K562 (cell line): ENCODE measurements around the gene UGT2A3. TPM values are rescaled to one million over a fixed set of nuclear protein-coding genes. Genes with fewer than 3 reads are reported as not detected.

Experiments used
- ATAC-seq: fragments of 200-7000 bp; cut with Tn5 transposase; 3 replicates; pipeline ENCODE4 v1.9.1; 2020; ENCODE audit warnings: moderate library complexity
- BruUV-seq: library from RNA; stranded (reverse); fragments of 400-500 nt; replicated peaks from 2 replicates; lab custom pipeline; 2021; lab: Mats Ljungman, UMichigan
- CTCF ChIA-PET: fragments of 300-600 bp; formaldehyde crosslinking; extraction: SDS; loops from one replicate; lab custom pipeline; 2021; ENCODE audit warnings: low intra/inter-chr PET ratio; lab: Yijun Ruan, JAX
- POLR2A ChIA-PET: fragments of 300-600, 350-650 bp; sonication (Branson Sonifier 250); formaldehyde crosslinking; extraction: SDS; loops from one replicate; lab custom pipeline; 2021; ENCODE audit warnings: antibody characterized with exemption, inconsistent platforms; lab: Yijun Ruan, JAX
- DNase-seq, 4 experiments: peaks; one replicate each; pipeline versions ENCODE4 v3.0.0 to v3.0.0-alpha.2; 2011 to 2018; ENCODE audit warnings: low spot score in 3 of 4, mixed read lengths in 3 of 4; ENCODE audit errors: extremely low read depth in 1 of 4
- FAIRE-seq: peaks from 2 replicates; lab custom pipeline; 2011; peaks lifted over from hg19 to GRCh38; lab: Jason Lieb, UNC
- H2AFZ ChIP-seq: 2 replicates; pipeline ENCODE4 v1.6.0; 2011; ENCODE audit warnings: low read depth, low read length, control low read depth, inconsistent platforms
- H3K27ac ChIP-seq: fragments of 200-600 bp; 3 replicates; pipeline ENCODE4 v1.8.0; 2011; ENCODE audit warnings: low read depth, mild to moderate bottlenecking, control low read depth, inconsistent platforms, low read length, moderate library complexity, mixed read lengths; ENCODE audit errors: extremely low read depth
- H3K27me3 ChIP-seq, 2 experiments: fragments of 300-600 bp in 1 of 2; 2 replicates in 1 of 2; 3 replicates in 1 of 2; pipeline versions ENCODE4 v1.6.0 to v1.8.0; 2011; ENCODE audit warnings: inconsistent platforms in 2 of 2, low read length in 2 of 2, mild to moderate bottlenecking in 1 of 2, mixed read lengths in 1 of 2, moderate library complexity in 1 of 2; ENCODE audit not compliant: control insufficient read depth in 2 of 2, insufficient read depth in 2 of 2
- H3K36me3 ChIP-seq: fragments of 300-600 bp; 3 replicates; pipeline ENCODE4 v1.8.0; 2011; ENCODE audit warnings: mild to moderate bottlenecking, low read length, inconsistent platforms; ENCODE audit not compliant: control insufficient read depth, insufficient read depth
- H3K4me1 ChIP-seq, 2 experiments: fragments of 200-600 bp in 1 of 2; replicated peaks in 1 of 2; 2 replicates in 1 of 2; 3 replicates in 1 of 2; pipeline versions ENCODE4 v1.5.1 to v1.8.0; 2011; ENCODE audit warnings: inconsistent platforms in 2 of 2, low read length in 2 of 2, mild to moderate bottlenecking in 1 of 2, mixed read lengths in 1 of 2, moderate library complexity in 1 of 2; ENCODE audit not compliant: control insufficient read depth in 2 of 2, insufficient read depth in 2 of 2
- H3K4me2 ChIP-seq: 2 replicates; pipeline ENCODE4 v1.6.1; 2011; ENCODE audit warnings: low read length, control low read depth, inconsistent platforms, mixed read lengths; ENCODE audit not compliant: insufficient read depth
- H3K4me3 ChIP-seq: fragments of 200-600 bp; sonication (generic), shearing (Covaris generic); 2 replicates; pipeline ENCODE4 v1.5.1; 2016; ENCODE audit warnings: control low read depth, inconsistent platforms
- H3K79me2 ChIP-seq: fragments of 200-600 bp; 3 replicates; pipeline ENCODE4 v1.8.0; 2011; ENCODE audit warnings: low read length, inconsistent platforms; ENCODE audit not compliant: control insufficient read depth, insufficient read depth
- H3K9ac ChIP-seq, 2 experiments: 2 replicates each; pipeline versions ENCODE4 v1.6.0 to v1.6.1; 2011; ENCODE audit warnings: low read depth in 2 of 2, low read length in 2 of 2, control low read depth in 1 of 2, inconsistent platforms in 1 of 2, mild to moderate bottlenecking in 1 of 2, mixed read lengths in 1 of 2; ENCODE audit not compliant: insufficient read depth in 1 of 2
- H3K9me1 ChIP-seq: one replicate; pipeline ENCODE4 v1.6.0; 2011; ENCODE audit warnings: inconsistent platforms, mild to moderate bottlenecking, low read length, moderate library complexity; ENCODE audit not compliant: control insufficient read depth, insufficient read depth
- H3K9me3 ChIP-seq: replicated peaks from 2 replicates; pipeline ENCODE4 v1.5.1; 2011; ENCODE audit warnings: low read depth, low read length, inconsistent platforms; ENCODE audit not compliant: control insufficient read depth, insufficient read depth
- H4K20me1 ChIP-seq: replicated peaks from 2 replicates; pipeline ENCODE4 v1.6.1; 2011; ENCODE audit warnings: low read length, inconsistent platforms, mixed read lengths; ENCODE audit not compliant: control insufficient read depth, insufficient read depth
- CTBP1 ChIP-seq: fragments of 450-650 bp; IDR thresholded peaks from 2 replicates; pipeline ENCODE4 v1.6.1; 2016; ENCODE audit warnings: borderline replicate concordance
- DPF2 ChIP-seq: fragments of 450-650 bp; IDR thresholded peaks from 2 replicates; pipeline ENCODE4 v1.6.1; 2016
- ESRRB ChIP-seq: fragments of 250-450 bp; sonication (Bioruptor Pico); IDR thresholded peaks from 2 replicates; pipeline ENCODE4 v1.5.0; 2020; ENCODE audit warnings: mild to moderate bottlenecking, moderate library complexity, borderline replicate concordance
- SRSF1 ChIP-seq: fragments of 200-400 bp; formaldehyde crosslinking; IDR thresholded peaks from 2 replicates; pipeline ENCODE4 v1.6.1; 2017; ENCODE audit warnings: mild to moderate bottlenecking, low read depth, low read length, moderate library complexity
- WGBS: fragments of 100-300 bp; shearing (Covaris generic); methylation state at CpG from one replicate; pipeline ENCODE4 v1.1.6; 2016; ENCODE audit warnings: low coverage, mixed read lengths; ENCODE audit not compliant: insufficient coverage; ENCODE audit errors: missing lambda C conversion rate; 5-methylcytosine and 5-hydroxymethylcytosine counted together
- in situ Hi-C: fragments of 300-500 bp; cut with MboI; formaldehyde crosslinking; loops from 4 replicates; pipeline ENCODE4 v1.15.0; 2018; ENCODE audit warnings: inconsistent platforms, mixed read lengths
- intact Hi-C: fragments of 100-400 bp; cut with micrococcal nuclease; formaldehyde crosslinking; loops from 2 replicates; pipeline ENCODE4 v1.14.2; 2022
- polyA plus RNA-seq, 8 experiments: library from polyadenylated mRNA; depleted of rRNA in 4 of 8; stranded (reverse) in 5 of 8; unstranded in 3 of 8; fragments of >200 nt; fragmentation: Nextera tagmentation in 2 of 8; fragmentation: Illumina TruSeq in 1 of 8; extraction: Ambion mirVana in 2 of 8; extraction: Trizol in 1 of 8; gene quantifications; 2 replicates each; pipeline versions ENCODE4 v1.2.1 to v1.2.3, GENCODE V29; 2011 to 2014; ENCODE audit warnings: inconsistent platforms in 1 of 8, missing spikeins in 1 of 8
- total RNA-seq, 7 experiments: library from RNA; depleted of rRNA in 6 of 7; stranded (reverse); fragments of >200 nt in 6 of 7; fragmentation: Illumina TruSeq in 2 of 7; extraction: Trizol in 2 of 7; gene quantifications; 2 replicates each; pipeline versions ENCODE4 v1.2.1 to v1.2.3, GENCODE V29; 2011 to 2021; ENCODE audit warnings: low replicate concordance in 1 of 7
- TF ChIP-seq, protein P1 (sequence below), 2 experiments: fragments of 450-650 bp; IDR thresholded peaks; 2 replicates each; pipeline ENCODE4 v1.6.1; 2016; ENCODE audit warnings: mild to moderate bottlenecking in 2 of 2, borderline replicate concordance in 1 of 2, low read depth in 1 of 2, moderate library complexity in 1 of 2
- TF ChIP-seq, protein P2 (sequence below): fragments of 250-450 bp; sonication (Bioruptor Pico); IDR thresholded peaks from 2 replicates; pipeline ENCODE4 v1.8.0; 2021; ENCODE audit warnings: moderate library complexity, mild to moderate bottlenecking, inconsistent platforms
- TF ChIP-seq, protein P3 (sequence below), 2 experiments: IDR thresholded peaks; 2 replicates each; pipeline ENCODE4 v1.6.1; 2011; ENCODE audit warnings: borderline replicate concordance in 1 of 2, control low read depth in 1 of 2, low read depth in 1 of 2, low read length in 1 of 2, mild to moderate bottlenecking in 1 of 2, mixed read lengths in 1 of 2, moderate library complexity in 1 of 2; ENCODE audit not compliant: insufficient read depth in 1 of 2, insufficient read length in 1 of 2, poor library complexity in 1 of 2, severe bottlenecking in 1 of 2; ENCODE audit errors: extremely low read depth in 1 of 2

Gene UGT2A3
- total and polyA plus RNA-seq, 9 of the 15 experiments (the other 6 are each of a cell fraction or from before 2014, with no cell fraction given) = not detected

DNA sequence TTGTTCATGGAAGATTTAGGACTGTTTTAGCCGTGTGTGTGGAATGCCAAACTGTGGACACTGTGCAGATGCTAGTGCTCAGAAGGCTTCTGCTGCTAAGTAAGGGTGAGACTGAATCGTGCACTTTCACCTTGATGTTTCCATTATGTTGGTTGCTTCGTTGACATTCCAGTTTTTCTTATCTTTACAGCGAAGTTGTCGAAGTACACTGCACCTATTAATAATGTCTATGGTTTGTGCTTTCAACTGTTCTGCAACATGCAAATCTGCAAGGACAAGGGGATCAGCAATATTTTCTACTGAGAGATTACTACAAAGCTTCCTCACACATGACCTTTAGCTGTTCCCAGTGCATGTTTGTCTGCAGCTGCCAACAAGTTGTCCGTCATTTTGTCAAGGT, 67.7 kb downstream of the UGT2A3 start:
- Histone ChIP-seq H3K27me3 (no peaks in the 10 kb centered on the region), H3K9me3 (0 out of 2 replicates have a peak, but pooled peaks cover 3% of the 10 kb centered on the region), H2AFZ (no peak overlapping the region), H4K20me1 (no peaks in the 10 kb centered on the region), H3K9me1 (no peaks in the 10 kb centered on the region), H3K4me2 (no peak overlapping the region), H3K4me1 (no peaks in the 10 kb centered on the region), H3K27ac (no peak overlapping the region), H3K4me3 (no peak overlapping the region), H3K9ac (no peak overlapping the region), H3K79me2 (no peaks in the 10 kb centered on the region), H3K36me3 (no peaks in the 10 kb centered on the region)
- DNase-seq (no peak), FAIRE-seq (no peak), ATAC-seq (no peak)
- ChIA-PET CTCF (no interaction called here), POLR2A (no interaction called here)
- in situ Hi-C loops = no loop called here
- no TSS peak for BruUV-seq
- intact Hi-C loops = loop anchor here (2.0 kb wide), 1 partner anchor 243 kb away; no protein-coding TSS in a partner anchor
- 0% methylated on average over 6 of the region's 6 CpGs for WGBS
- TF ChIP-seq ESRRB (CRISPR knock-in tag) (no peak), DPF2 (no peak), SRSF1 (no peak), CTBP1 (no peak)
- TF ChIP-seq, protein P1, sequence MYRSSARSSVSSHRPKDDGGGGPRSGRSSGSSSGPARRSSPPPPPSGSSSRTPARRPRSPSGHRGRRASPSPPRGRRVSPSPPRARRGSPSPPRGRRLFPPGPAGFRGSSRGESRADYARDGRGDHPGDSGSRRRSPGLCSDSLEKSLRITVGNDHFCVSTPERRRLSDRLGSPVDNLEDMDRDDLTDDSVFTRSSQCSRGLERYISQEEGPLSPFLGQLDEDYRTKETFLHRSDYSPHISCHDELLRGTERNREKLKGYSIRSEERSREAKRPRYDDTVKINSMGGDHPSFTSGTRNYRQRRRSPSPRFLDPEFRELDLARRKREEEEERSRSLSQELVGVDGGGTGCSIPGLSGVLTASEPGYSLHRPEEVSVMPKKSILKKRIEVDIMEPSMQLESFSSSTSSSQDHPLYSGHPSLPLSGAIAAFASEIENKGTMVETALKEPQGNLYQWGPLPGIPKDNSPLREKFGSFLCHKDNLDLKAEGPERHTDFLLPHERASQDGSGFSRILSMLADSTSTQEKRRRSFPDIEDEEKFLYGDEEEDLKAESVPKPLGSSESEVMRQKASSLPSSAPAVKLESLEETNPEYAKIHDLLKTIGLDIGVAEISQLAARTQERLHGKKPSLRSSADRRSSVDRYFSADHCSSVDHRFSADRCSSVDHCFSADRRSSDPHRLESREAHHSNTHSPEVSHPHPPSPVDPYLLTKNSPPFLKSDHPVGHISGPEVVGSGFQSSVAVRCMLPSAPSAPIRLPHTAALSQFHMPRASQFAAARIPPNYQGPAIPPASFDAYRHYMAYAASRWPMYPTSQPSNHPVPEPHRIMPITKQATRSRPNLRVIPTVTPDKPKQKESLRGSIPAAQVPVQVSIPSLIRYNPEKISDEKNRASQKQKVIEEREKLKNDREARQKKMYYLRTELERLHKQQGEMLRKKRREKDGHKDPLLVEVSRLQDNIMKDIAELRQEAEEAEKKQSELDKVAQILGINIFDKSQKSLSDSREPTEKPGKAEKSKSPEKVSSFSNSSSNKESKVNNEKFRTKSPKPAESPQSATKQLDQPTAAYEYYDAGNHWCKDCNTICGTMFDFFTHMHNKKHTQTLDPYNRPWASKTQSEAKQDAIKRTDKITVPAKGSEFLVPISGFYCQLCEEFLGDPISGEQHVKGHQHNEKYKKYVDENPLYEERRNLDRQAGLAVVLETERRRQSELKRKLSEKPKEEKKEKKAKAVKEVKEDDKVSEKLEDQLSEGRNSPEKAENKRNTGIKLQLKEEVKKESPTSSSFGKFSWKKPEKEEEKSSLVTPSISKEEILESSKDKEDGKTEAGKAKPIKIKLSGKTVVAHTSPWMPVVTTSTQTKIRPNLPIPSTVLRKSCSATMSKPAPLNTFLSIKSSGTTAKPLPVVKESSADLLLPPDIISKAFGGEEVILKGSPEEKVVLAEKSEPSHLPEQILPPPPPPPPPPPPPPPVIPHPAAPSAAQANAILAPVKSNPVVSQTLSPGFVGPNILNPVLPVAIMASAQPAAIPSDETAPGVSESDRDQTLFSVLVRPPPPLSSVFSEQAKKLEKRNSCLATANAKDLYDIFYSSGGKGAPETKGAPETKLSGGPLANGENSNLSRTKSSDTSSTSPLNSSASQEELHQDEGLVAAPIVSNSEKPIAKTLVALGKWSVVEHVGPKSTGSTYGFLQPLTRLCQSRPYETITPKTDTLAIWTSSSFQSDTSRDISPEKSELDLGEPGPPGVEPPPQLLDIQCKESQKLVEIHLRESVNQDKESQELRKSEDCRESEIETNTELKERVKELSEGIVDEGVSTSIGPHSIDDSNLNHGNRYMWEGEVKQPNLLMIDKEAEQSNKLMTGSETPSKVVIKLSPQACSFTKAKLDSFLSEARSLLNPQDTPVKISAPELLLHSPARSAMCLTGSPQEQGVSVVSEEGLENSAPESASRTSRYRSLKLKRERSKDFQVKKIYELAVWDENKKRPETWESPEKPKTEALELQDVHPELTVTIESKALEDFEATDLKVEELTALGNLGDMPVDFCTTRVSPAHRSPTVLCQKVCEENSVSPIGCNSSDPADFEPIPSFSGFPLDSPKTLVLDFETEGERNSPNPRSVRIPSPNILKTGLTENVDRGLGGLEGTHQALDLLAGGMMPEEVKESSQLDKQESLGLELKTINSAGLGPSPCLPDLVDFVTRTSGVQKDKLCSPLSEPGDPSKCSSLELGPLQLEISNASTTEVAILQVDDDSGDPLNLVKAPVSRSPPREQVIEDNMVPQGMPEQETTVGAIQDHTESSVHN (IDR thresholded peaks at IDR 0.05; ENCODE audit: borderline replicate concordance in 1 of 2, low read depth in 1 of 2) = no peak
- TF ChIP-seq, protein P2, sequence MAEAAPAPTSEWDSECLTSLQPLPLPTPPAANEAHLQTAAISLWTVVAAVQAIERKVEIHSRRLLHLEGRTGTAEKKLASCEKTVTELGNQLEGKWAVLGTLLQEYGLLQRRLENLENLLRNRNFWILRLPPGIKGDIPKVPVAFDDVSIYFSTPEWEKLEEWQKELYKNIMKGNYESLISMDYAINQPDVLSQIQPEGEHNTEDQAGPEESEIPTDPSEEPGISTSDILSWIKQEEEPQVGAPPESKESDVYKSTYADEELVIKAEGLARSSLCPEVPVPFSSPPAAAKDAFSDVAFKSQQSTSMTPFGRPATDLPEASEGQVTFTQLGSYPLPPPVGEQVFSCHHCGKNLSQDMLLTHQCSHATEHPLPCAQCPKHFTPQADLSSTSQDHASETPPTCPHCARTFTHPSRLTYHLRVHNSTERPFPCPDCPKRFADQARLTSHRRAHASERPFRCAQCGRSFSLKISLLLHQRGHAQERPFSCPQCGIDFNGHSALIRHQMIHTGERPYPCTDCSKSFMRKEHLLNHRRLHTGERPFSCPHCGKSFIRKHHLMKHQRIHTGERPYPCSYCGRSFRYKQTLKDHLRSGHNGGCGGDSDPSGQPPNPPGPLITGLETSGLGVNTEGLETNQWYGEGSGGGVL (CRISPR knock-in tag) = no peak
- TF ChIP-seq, protein P3, sequence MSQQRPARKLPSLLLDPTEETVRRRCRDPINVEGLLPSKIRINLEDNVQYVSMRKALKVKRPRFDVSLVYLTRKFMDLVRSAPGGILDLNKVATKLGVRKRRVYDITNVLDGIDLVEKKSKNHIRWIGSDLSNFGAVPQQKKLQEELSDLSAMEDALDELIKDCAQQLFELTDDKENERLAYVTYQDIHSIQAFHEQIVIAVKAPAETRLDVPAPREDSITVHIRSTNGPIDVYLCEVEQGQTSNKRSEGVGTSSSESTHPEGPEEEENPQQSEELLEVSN (IDR thresholded peaks at IDR 0.05; ENCODE audit: borderline replicate concordance in 1 of 2, extremely low read depth in 1 of 2, insufficient read depth in 1 of 2, insufficient read length in 1 of 2, low read depth in 1 of 2, low read length in 1 of 2, poor library complexity in 1 of 2, severe bottlenecking in 1 of 2) = no peak
